Measurements from ENCODE around the gene PCBP3. TPM values are rescaled to one million over a fixed set of nuclear protein-coding genes. Genes with fewer than 3 reads are reported as not detected.

Gene PCBP3
- total RNA-seq, 1 experiment from 2014 or later, result not detected

- Histone ChIP-seq H3K4me3 (ENCODE audit: low read depth in 2 of 2, low read length in 2 of 2) (no peak overlapping the region), H3K27me3 (ENCODE audit: control insufficient read depth, insufficient read depth, low read length) (no peaks in the 10 kb centered on the region), H3K4me1 (ENCODE audit: control insufficient read depth, insufficient read depth, low read length) (no peaks in the 10 kb centered on the region), H3K27ac (ENCODE audit: low read length) (no peak overlapping the region), H3K9me3 (ENCODE audit: control insufficient read depth, insufficient read depth, low read depth, low read length) (no peaks in the 10 kb centered on the region), H3K36me3 (ENCODE audit: control insufficient read depth, insufficient read depth, low read length) (no peaks in the 10 kb centered on the region)
- TF ChIP-seq SIN3A (IDR thresholded peaks at IDR 0.05; ENCODE audit: borderline replicate concordance, insufficient read depth, low read depth, low read length), result no peak
- TF ChIP-seq POLR2AphosphoS5 (IDR thresholded peaks at IDR 0.05; ENCODE audit: low read depth, low read length), result no peak
- TF ChIP-seq CTCF (IDR thresholded peaks at IDR 0.05), result no peak
- no peak for TF ChIP-seq REST (IDR thresholded peaks at IDR 0.05; ENCODE audit: insufficient read depth in 1 of 2, low read depth in 2 of 2, low read length in 1 of 2)
- TF ChIP-seq TCF7L2 (IDR thresholded peaks at IDR 0.05; ENCODE audit: low read depth, low read length), result no peak
- ATAC-seq (no peak), DNase-seq (ENCODE audit: low read depth, low spot score) (no peak)
- intact Hi-C loops (cut with micrococcal nuclease; ENCODE audit: unreplicated experiment) (no loop called here), in situ Hi-C loops (cut with HindIII; ENCODE audit: low pct_unique_long_range_greater_than_20kb, low sequenced_read_pairs) (no loop called here)
- POLR2A ChIA-PET, result no interaction called here
- CTCF ChIA-PET, result no interaction called here
- BruUV-seq (replicated peaks), result no TSS peak
Observed at GRCh38 chr21:45891388-45892155, 248.0 kb downstream of the PCBP3 start.

- TF ChIP-seq TCF7L2 (IDR thresholded peaks at IDR 0.05; ENCODE audit: low read depth, low read length), result no peak
- no peak for TF ChIP-seq SIN3A (IDR thresholded peaks at IDR 0.05; ENCODE audit: borderline replicate concordance, insufficient read depth, low read depth, low read length)
- no peak for TF ChIP-seq CTCF (IDR thresholded peaks at IDR 0.05)
- TF ChIP-seq POLR2AphosphoS5 (IDR thresholded peaks at IDR 0.05; ENCODE audit: low read depth, low read length), result no peak
- TF ChIP-seq REST (IDR thresholded peaks at IDR 0.05; ENCODE audit: insufficient read depth in 1 of 2, low read depth in 2 of 2, low read length in 1 of 2), result no peak
- no peaks in the 10 kb centered on the region for H3K27me3 ChIP-seq (ENCODE audit: control insufficient read depth, insufficient read depth, low read length)
- no peaks in the 10 kb centered on the region for H3K36me3 ChIP-seq (ENCODE audit: control insufficient read depth, insufficient read depth, low read length)
- in situ Hi-C loops (cut with HindIII; ENCODE audit: low pct_unique_long_range_greater_than_20kb, low sequenced_read_pairs), result no loop called here
- DNase-seq (ENCODE audit: low read depth, low spot score) (no peak), ATAC-seq (no peak)
- intact Hi-C loops (cut with micrococcal nuclease; ENCODE audit: unreplicated experiment), result no loop called here
- POLR2A ChIA-PET, result no interaction called here
- BruUV-seq (replicated peaks), result no TSS peak
- H3K27ac ChIP-seq (ENCODE audit: low read length), result no peak overlapping the region
- no peak overlapping the region for H3K4me3 ChIP-seq (ENCODE audit: low read depth in 2 of 2, low read length in 2 of 2)
- CTCF ChIA-PET, result no interaction called here
- no peaks in the 10 kb centered on the region for H3K4me1 ChIP-seq (ENCODE audit: control insufficient read depth, insufficient read depth, low read length)
- H3K9me3 ChIP-seq (ENCODE audit: control insufficient read depth, insufficient read depth, low read depth, low read length), result no peaks in the 10 kb centered on the region
Observed at GRCh38 chr21:45892156-45892915, 248.8 kb downstream of the PCBP3 start.

Data from Panc1 (cell line).